Ascending aorta (tissue), 2 donors: ENCODE data around the gene RDH13. TPM values are rescaled to one million over a fixed set of nuclear protein-coding genes. Genes with fewer than 3 reads are reported as not detected.

Experiments
- DNase-seq, 2 donors: peaks; one replicate each; pipeline ENCODE4 v3.0.0-alpha.2; 2019; ENCODE audit warnings: low spot score in 2 of 2
- H3K27ac ChIP-seq, 2 donors: fragments of 200-600 bp; sonication (generic); one replicate each; pipeline ENCODE4 v1.5.1; 2016 to 2017; ENCODE audit warnings: mild to moderate bottlenecking in 1 of 2
- H3K27me3 ChIP-seq: fragments of 200-600 bp; sonication (generic); one replicate; pipeline ENCODE4 v1.5.1; 2017
- H3K36me3 ChIP-seq, 2 donors: fragments of 200-600 bp; sonication (generic); one replicate each; pipeline ENCODE4 v1.5.1; 2016
- H3K4me1 ChIP-seq, 2 donors: fragments of 200-600 bp; sonication (generic); one replicate each; pipeline ENCODE4 v1.5.1; 2016 to 2017; ENCODE audit warnings: mild to moderate bottlenecking in 1 of 2
- H3K4me3 ChIP-seq, 2 donors: fragments of 200-600 bp; sonication (generic); one replicate each; pipeline ENCODE4 v1.5.1; 2016 to 2017; ENCODE audit warnings: mild to moderate bottlenecking in 1 of 2
- H3K9me3 ChIP-seq, 2 donors: fragments of 200-600 bp; sonication (generic); one replicate each; pipeline ENCODE4 v1.5.1; 2016
- CTCF ChIP-seq, 3 experiments: fragments of 200-600 bp in 2 of 3; fragments of 450-650 bp in 1 of 3; sonication (generic) in 2 of 3; IDR thresholded peaks; one replicate each; pipeline ENCODE4 v1.5.1; 2016 to 2019; ENCODE audit warnings: antibody characterized with exemption in 3 of 3, mild to moderate bottlenecking in 1 of 3, moderate library complexity in 1 of 3
- intact Hi-C: fragments of 100-400 bp; cut with DNase I; formaldehyde crosslinking; loops from one replicate; pipeline ENCODE4 v1.15.1; 2023
- total RNA-seq: library from RNA; depleted of rRNA; stranded (reverse); fragments of >200 nt; gene quantifications from one replicate; pipeline ENCODE4 v1.1.0, GENCODE V29; 2016

The RDH13 gene
- total RNA-seq, 1 donor from 2014 or later = 12.1 TPM

DNA sequence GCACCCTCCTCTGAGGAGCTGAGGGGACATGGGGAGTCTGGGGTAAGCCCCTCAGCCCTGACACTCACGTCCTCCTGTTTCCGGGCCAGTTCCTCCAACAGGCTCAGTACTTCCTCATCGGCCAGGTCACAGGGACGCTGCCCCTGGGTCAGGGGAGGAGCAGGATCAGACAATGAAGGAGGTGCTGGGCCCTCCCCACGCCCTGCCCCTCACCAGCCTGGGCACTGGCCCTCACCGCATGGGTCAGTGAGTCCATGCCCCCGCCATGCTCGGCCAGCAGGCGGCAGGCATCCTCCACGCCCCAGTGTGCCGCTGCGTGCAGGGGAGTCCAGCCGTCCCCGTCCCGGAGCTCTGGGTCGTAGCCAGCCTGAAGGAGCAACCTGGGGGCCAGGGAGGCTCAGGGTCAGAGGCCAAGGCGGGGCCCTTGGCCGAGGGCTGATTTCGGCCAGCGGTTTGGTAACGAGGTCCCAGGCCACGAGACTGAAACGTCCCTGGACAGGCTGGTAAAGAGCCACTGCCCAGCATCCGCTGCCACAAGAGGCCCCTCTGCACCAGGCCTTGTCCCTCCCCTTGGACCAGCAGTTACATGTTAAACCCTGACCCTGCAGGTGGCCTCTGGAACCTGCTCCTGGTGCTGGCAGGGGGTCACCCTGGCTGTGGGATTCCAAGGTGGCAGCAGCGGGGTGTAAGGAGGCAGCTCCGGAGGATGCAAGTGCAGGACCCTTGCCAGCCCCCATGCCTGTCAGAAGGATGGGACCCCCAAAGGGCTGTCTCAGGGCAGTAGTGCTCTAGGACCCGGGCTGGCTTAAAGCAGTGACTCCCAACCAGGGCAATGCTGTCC lies 36.0 kb upstream of the RDH13 start:
- H3K4me3 ChIP-seq = no peak overlapping the region
- intact Hi-C loops = no loop called here
- TF ChIP-seq CTCF (IDR thresholded peaks at IDR 0.05) = no peak
- H3K4me1 ChIP-seq = no peaks in the 10 kb centered on the region
- H3K9me3 ChIP-seq = peaks cover 0 to 7% of the 10 kb centered on the region in 2 donors
- no peak for DNase-seq
- H3K27ac ChIP-seq = no peak overlapping the region
- H3K27me3 ChIP-seq = no peaks in the 10 kb centered on the region
- peaks cover 69 to 81% of the 10 kb centered on the region in 2 donors for H3K36me3 ChIP-seq

DNA sequence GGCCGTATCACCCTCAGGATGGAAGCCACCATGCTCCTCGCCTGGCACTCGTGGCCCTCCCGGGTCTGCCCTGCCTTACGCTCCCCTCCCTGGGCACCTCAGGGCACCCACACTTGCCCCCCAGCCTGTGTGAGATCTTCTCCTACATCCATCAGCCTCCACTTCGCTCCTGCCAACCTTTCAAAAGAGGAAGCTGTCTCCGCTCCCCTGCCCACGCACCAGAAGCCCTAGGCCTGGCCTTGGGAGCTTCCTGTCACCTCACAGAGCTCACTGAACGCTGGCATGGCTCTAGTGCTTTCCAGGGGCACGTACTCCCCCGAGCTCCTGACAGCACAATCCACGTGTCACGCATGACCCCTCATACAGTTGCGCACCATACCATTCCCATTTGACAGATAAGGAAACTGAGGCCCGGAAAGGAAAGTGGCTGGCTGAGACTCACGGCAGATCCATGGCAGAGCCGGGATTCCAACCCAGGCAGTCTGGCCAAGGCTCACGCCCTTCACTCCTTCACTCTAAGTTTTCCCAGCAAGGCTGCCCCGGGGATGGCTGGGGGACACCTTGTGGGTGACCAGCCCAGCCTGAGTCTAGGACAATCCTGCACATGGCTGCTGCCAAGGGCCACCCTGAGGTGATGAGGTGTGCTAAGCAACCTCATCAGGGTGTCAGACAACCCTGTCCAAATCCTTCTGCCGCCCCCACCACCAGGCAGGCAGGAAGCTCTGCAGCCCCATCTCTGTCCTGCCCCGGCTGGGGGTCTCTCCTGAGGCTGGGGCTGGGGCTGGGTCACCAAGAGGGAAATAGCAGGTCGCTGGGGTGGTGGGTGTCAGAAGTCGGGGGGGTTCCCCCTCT lies 35.1 kb upstream of the RDH13 start:
- H3K9me3 ChIP-seq = peaks cover 0 to 4% of the 10 kb centered on the region in 2 donors
- intact Hi-C loops = no loop called here
- H3K27ac ChIP-seq = no peak overlapping the region
- DNase-seq = no peak
- no peak for TF ChIP-seq CTCF (IDR thresholded peaks at IDR 0.05)
- H3K36me3 ChIP-seq = peaks cover 62 to 75% of the 10 kb centered on the region in 2 donors
- no peaks in the 10 kb centered on the region for H3K4me1 ChIP-seq
- H3K27me3 ChIP-seq = no peaks in the 10 kb centered on the region
- H3K4me3 ChIP-seq = no peak overlapping the region

DNA sequence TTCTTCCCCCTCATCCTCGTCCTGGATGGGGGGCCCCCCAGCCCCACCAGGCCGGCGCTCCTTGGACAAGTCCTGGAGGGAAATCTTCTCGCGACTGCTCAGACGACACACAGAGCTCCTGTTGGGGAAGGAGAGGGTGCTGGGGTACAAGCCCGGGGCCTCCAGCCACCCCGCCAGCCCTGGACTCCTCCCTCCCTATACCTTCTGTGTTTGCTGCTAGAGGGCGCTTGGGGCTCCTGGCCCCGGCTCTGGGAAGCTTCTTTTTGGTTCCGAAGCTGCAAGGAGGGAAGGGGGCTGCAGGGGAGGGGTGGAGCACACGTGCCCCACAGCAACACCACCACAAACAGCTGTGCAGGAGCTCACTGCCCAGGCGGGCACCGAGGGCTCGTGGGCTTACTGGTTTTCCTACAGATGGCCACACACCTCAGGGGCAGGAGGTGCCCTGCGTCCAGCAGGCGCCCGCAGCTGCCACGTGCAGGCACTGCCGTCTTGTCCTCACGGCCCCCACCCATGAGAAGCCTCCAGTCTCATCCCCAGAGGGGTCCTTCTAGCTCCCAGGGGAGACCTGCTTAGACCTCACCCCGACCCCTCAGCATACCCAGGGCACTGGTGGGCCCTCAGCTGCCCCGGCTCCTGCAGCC lies 33.2 kb upstream of the RDH13 start:
- TF ChIP-seq CTCF (IDR thresholded peaks at IDR 0.05) = no peak
- Histone ChIP-seq H3K36me3 (peaks cover 70 to 75% of the 10 kb centered on the region in 2 donors), H3K27me3 (no peaks in the 10 kb centered on the region), H3K9me3 (no peaks in the 10 kb centered on the region), H3K27ac (no peak overlapping the region), H3K4me1 (no peaks in the 10 kb centered on the region), H3K4me3 (no peak overlapping the region)
- DNase-seq = no peak
- intact Hi-C loops = no loop called here

- no peak for DNase-seq
- intact Hi-C loops = no loop called here
- H3K4me1 ChIP-seq = no peaks in the 10 kb centered on the region
- H3K27me3 ChIP-seq = no peaks in the 10 kb centered on the region
- H3K4me3 ChIP-seq = no peak overlapping the region
- H3K27ac ChIP-seq = no peak overlapping the region
- no peaks in the 10 kb centered on the region for H3K9me3 ChIP-seq
- TF ChIP-seq CTCF (IDR thresholded peaks at IDR 0.05) = no peak
- H3K36me3 ChIP-seq = peaks cover 70 to 77% of the 10 kb centered on the region in 2 donors
These were observed 32.5 kb upstream of the RDH13 start for GRCh38 chr19:55095260-55096060.
